B cell (primary cell): ENCODE data around the gene CAMK1.

Source experiments
- EZH2 ChIP-seq: IDR thresholded peaks from 2 replicates; pipeline ENCODE4 v1.6.1; 2012; ENCODE audit warnings: borderline replicate concordance, low read depth, mild to moderate bottlenecking, moderate library complexity, low read length; ENCODE audit not compliant: insufficient read depth, poor library complexity, severe bottlenecking
- TF ChIP-seq, protein P1 (sequence below): fragments of 200-600 bp; IDR thresholded peaks from one replicate; pipeline ENCODE4 v1.8.0; 2022; ENCODE audit warnings: antibody characterized with exemption, mild to moderate bottlenecking

- TF ChIP-seq EZH2: no peak
- TF ChIP-seq, protein P1, sequence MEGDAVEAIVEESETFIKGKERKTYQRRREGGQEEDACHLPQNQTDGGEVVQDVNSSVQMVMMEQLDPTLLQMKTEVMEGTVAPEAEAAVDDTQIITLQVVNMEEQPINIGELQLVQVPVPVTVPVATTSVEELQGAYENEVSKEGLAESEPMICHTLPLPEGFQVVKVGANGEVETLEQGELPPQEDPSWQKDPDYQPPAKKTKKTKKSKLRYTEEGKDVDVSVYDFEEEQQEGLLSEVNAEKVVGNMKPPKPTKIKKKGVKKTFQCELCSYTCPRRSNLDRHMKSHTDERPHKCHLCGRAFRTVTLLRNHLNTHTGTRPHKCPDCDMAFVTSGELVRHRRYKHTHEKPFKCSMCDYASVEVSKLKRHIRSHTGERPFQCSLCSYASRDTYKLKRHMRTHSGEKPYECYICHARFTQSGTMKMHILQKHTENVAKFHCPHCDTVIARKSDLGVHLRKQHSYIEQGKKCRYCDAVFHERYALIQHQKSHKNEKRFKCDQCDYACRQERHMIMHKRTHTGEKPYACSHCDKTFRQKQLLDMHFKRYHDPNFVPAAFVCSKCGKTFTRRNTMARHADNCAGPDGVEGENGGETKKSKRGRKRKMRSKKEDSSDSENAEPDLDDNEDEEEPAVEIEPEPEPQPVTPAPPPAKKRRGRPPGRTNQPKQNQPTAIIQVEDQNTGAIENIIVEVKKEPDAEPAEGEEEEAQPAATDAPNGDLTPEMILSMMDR: no peak
Observed at GRCh38 chr3:9804996-9805395, 35.2 kb upstream of the CAMK1 start.
